Mucosa of gallbladder (tissue), 1 donor: ENCODE measurements around the gene SBNO1. TPM values are rescaled to one million over a fixed set of nuclear protein-coding genes. Genes with fewer than 3 reads are reported as not detected.
"Not testable (repeated sequence)": the region's sequence is repeated elsewhere in the genome, so short reads cannot be mapped to it uniquely, and the experiment has no call there.

Source experiments
- DNase-seq: peaks from one replicate; pipeline ENCODE4 v3.0.0-alpha.2; 2020; ENCODE audit warnings: low spot score
- total RNA-seq: library from RNA; stranded (reverse); gene quantifications from one replicate; pipeline ENCODE4 v1.2.1, GENCODE V29; 2021
- donor health status: DM: no; HTN: no; CAD: no.

SBNO1 gene
- total RNA-seq, 1 donor from 2014 or later = 29.7 TPM

DNA sequence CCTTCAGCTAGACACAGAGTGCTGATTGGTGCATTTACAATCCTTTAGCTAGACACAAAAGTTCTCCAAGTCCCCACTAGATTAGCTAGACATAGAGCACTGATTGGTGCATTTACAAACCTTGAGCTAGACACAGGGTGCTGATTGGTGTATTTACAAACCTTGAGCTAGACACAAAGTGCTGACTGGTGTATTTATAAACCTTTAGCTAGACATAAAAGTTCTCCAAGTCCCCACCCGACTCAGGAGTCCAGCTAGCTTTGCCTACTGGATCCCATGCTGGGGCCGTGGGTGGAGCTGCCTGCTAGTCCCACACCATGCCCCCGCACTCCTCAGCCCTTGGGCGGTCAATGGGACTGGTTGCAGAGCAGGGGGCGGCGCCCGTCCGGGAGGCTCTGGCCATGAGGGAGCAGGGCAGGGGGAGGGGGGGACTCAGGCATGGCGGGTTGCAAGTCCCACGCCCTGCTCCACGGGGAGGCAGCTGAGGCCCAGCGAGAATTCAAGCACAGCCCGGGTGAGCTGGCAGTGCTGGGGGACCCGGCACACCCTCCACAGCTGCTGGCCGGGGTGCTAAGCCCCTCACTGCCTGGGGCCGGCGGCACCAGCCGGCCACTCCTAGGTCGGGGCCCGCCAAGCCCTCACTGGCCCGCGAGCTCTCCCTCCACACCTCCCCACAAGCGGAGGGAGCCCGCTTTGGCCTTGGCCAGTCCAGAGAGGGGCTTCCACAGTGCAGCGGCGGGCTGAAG is 115.5 kb downstream of the SBNO1 start:
- DNase-seq = not testable (repeated sequence)

DNA sequence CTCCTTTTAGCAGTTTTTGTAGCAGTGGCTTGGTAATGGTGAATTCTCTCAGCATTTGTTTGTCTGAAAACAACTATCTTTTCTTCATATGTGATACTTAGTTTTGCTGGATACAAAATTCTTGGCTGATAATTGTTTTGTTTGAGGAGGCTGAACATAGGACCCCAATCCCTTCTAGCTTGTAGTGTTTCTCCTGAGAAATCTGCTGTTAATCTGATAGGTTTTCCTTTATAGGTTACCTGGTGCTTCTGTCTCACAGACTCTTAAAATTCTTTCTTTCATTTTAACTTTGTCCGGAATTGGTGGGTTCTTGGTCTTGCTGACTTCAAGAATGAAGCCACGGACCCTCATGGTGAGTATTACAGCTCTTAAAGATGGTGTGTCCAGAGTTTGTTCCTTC is 116.5 kb downstream of the SBNO1 start:
- DNase-seq = not testable (repeated sequence)

- DNase-seq = no peak
Measured at GRCh38 chr12:123245678-123246077, 119.0 kb downstream of the SBNO1 start.

GRCh38 chr12:123243671-123244262 is 120.9 kb downstream of the SBNO1 start:
- no peak for DNase-seq

DNA sequence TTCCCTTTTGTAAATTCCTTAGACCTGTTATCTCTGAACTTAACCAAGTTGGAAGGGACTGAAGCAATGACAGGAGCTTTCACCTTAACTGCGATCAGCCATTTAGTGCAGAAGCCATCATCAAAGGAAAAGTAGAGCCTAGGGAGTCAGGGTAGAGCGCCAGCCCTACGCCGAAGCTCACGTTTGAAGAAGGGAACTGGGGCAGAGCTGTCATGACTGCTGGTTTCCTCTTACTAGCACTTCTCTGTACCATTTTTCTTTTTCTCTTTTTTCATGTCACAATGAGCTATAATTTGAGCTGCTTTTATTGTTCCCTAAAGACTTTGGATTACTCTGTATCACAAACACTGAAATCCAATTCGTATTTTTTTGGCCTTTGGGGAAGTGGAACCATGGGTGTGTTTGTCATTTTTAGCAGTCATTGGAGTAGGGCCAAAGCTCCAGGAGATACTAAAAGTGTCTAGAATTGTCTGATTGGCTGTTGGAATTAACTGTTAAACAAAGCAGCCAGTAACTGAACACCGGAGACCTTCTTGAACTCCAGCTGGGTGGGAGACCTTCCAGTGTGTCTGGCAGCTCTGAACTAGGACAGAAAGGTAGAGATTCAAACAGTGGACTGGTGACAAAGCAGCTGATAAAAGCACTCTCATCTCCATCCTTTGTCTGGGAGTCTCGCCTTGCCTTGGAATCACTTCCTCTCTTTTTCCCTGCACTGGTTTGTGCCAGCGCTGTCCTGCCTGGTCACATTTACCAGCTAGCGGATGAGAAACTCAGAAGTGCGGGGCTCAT is 122.3 kb downstream of the SBNO1 start:
- DNase-seq = no peak

Other genes starting within 250 kb of the SBNO1 start
- 12.8 TPM for gene PITPNM2, start 213.8 kb downstream of the SBNO1 start, total RNA-seq
- gene MPHOSPH9, start 131.7 kb downstream of the SBNO1 start, total RNA-seq = 14.5 TPM
- 14.0 TPM for gene MTRFR, start 131.4 kb downstream of the SBNO1 start, total RNA-seq
- 92.0 TPM for gene CDK2AP1, start 93.0 kb downstream of the SBNO1 start, total RNA-seq
- gene KMT5A, start 19.3 kb upstream of the SBNO1 start, total RNA-seq = 39.7 TPM
- 6.2 TPM for gene RILPL2, start 71.8 kb upstream of the SBNO1 start, total RNA-seq
- 22.0 TPM for gene SNRNP35, start 93.3 kb upstream of the SBNO1 start, total RNA-seq
- 13.4 TPM for gene RILPL1, start 168.9 kb upstream of the SBNO1 start, total RNA-seq
- 258 TPM for gene TMED2, start 219.7 kb upstream of the SBNO1 start, total RNA-seq
- gene DDX55, start 237.3 kb upstream of the SBNO1 start, total RNA-seq = 12.7 TPM